ENCODE measurements around the gene IGFLR1. TPM values are rescaled to one million over a fixed set of nuclear protein-coding genes. Genes with fewer than 3 reads are reported as not detected.

Gene IGFLR1
- polyA plus RNA-seq, 3 donors: 80.5 to 144 (median 119) TPM

DNA sequence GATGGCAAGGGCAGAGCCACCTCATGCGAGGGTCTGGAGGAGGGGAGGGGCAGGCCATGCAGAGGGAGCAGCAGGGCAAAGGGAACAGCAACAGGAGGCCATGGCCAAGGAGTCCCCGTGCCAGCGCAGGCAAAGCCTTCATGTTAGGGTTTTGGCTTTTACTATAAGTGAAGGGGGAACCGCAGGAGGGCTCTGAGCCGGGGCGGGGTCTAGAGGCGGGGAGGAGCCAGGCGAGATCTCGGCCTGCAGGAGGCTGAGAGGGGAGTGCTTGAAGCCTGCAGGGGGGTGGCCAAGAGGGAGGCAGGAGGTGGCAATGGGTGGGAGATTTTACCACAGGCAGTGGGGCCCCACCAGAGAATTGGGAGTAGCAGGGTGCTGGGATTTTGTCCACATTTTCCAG lies 39.4 kb upstream of the IGFLR1 start:
- TF ChIP-seq, protein P1, sequence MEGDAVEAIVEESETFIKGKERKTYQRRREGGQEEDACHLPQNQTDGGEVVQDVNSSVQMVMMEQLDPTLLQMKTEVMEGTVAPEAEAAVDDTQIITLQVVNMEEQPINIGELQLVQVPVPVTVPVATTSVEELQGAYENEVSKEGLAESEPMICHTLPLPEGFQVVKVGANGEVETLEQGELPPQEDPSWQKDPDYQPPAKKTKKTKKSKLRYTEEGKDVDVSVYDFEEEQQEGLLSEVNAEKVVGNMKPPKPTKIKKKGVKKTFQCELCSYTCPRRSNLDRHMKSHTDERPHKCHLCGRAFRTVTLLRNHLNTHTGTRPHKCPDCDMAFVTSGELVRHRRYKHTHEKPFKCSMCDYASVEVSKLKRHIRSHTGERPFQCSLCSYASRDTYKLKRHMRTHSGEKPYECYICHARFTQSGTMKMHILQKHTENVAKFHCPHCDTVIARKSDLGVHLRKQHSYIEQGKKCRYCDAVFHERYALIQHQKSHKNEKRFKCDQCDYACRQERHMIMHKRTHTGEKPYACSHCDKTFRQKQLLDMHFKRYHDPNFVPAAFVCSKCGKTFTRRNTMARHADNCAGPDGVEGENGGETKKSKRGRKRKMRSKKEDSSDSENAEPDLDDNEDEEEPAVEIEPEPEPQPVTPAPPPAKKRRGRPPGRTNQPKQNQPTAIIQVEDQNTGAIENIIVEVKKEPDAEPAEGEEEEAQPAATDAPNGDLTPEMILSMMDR (IDR thresholded peaks at IDR 0.05): no peak
- Mint-ChIP-seq H3K27ac (peak overlapping the region in 3 of 7 donors; percentile 46 to 74 (median 70)), H3K9me3 (no peaks in the 10 kb centered on the region), H3K36me3 (peaks cover 40 to 69% of the 10 kb centered on the region in 2 donors), H3K4me1 (peaks cover 5% of the 10 kb centered on the region), H3K27me3 (ENCODE audit: low read depth in 3 of 3) (peaks cover 0 to 2% (median 0%) of the 10 kb centered on the region in 3 donors), H3K4me3 (no peak overlapping the region)
- Histone ChIP-seq H2AFZ (ENCODE audit: insufficient read depth, low read depth, low read length, poor library complexity, severe bottlenecking) (no peak overlapping the region), H3K4me3 (replicated peaks in 1 of 3; ENCODE audit: low read depth in 2 of 3, low read length in 3 of 3) (no peak overlapping the region), H4K20me1 (ENCODE audit: insufficient read depth, low read length) (no peaks in the 10 kb centered on the region), H3K4me1 (ENCODE audit: control insufficient read depth in 1 of 2, insufficient read depth in 2 of 2, low read length in 2 of 2) (peaks cover 0 to 2% of the 10 kb centered on the region in 2 donors), H3K36me3 (replicated peaks in 1 of 2; ENCODE audit: control insufficient read depth in 1 of 2, insufficient read depth in 2 of 2, low read length in 2 of 2) (peaks cover 26 to 47% of the 10 kb centered on the region in 2 donors), H3K4me2 (replicated peaks; ENCODE audit: extremely low read depth, low read length, poor library complexity, severe bottlenecking) (no peak overlapping the region), H3K79me2 (ENCODE audit: insufficient read depth, low read length) (peaks cover 10% of the 10 kb centered on the region), H3K9me3 (replicated peaks in 1 of 2; ENCODE audit: control insufficient read depth in 1 of 2, insufficient read depth in 1 of 2, low read length in 2 of 2) (no peaks in the 10 kb centered on the region), H3K27me3 (ENCODE audit: control insufficient read depth in 2 of 2, insufficient read depth in 2 of 2, low read length in 2 of 2) (no peaks in the 10 kb centered on the region), H3K9ac (ENCODE audit: insufficient read depth, low read length, poor library complexity, severe bottlenecking) (no peak overlapping the region), H3K27ac (ENCODE audit: low read depth in 1 of 2, low read length in 2 of 2) (no peak overlapping the region)
- WGBS (ENCODE audit: insufficient coverage): 98% methylated on average over 5 of the region's 9 CpGs
- intact Hi-C loops (cut with micrococcal nuclease): no loop called here
- no peak for DNase-seq

GRCh38 chr19:35780717-35781116 lies 38.5 kb upstream of the IGFLR1 start:
- Mint-ChIP-seq H3K36me3 (peaks cover 35 to 62% of the 10 kb centered on the region in 2 donors), H3K27me3 (ENCODE audit: low read depth in 3 of 3) (peaks cover 0 to 2% (median 0%) of the 10 kb centered on the region in 3 donors), H3K4me3 (no peak overlapping the region), H3K9me3 (no peaks in the 10 kb centered on the region), H3K27ac (no peak overlapping the region), H3K4me1 (peaks cover 14% of the 10 kb centered on the region)
- no peaks in the 10 kb centered on the region for H3K9me3 ChIP-seq (replicated peaks in 1 of 2; ENCODE audit: control insufficient read depth in 1 of 2, insufficient read depth in 1 of 2, low read length in 2 of 2)
- no peaks in the 10 kb centered on the region for H4K20me1 ChIP-seq (ENCODE audit: insufficient read depth, low read length)
- no peak overlapping the region for H3K4me2 ChIP-seq (replicated peaks; ENCODE audit: extremely low read depth, low read length, poor library complexity, severe bottlenecking)
- no peak overlapping the region for H2AFZ ChIP-seq (ENCODE audit: insufficient read depth, low read depth, low read length, poor library complexity, severe bottlenecking)
- H3K79me2 ChIP-seq (ENCODE audit: insufficient read depth, low read length): peaks cover 19% of the 10 kb centered on the region
- no peak overlapping the region for H3K27ac ChIP-seq (ENCODE audit: low read depth in 1 of 2, low read length in 2 of 2)
- DNase-seq: no peak
- no peaks in the 10 kb centered on the region for H3K27me3 ChIP-seq (ENCODE audit: control insufficient read depth in 2 of 2, insufficient read depth in 2 of 2, low read length in 2 of 2)
- peaks cover 6 to 12% of the 10 kb centered on the region in 2 donors for H3K4me1 ChIP-seq (ENCODE audit: control insufficient read depth in 1 of 2, insufficient read depth in 2 of 2, low read length in 2 of 2)
- WGBS (ENCODE audit: insufficient coverage): 98% methylated on average over 18 of the region's 20 CpGs
- H3K9ac ChIP-seq (ENCODE audit: insufficient read depth, low read length, poor library complexity, severe bottlenecking): no peak overlapping the region
- TF ChIP-seq, protein P1 (IDR thresholded peaks at IDR 0.05): no peak
- H3K36me3 ChIP-seq (replicated peaks in 1 of 2; ENCODE audit: control insufficient read depth in 1 of 2, insufficient read depth in 2 of 2, low read length in 2 of 2): peaks cover 26 to 40% of the 10 kb centered on the region in 2 donors
- intact Hi-C loops (cut with micrococcal nuclease): no loop called here
- H3K4me3 ChIP-seq (replicated peaks in 1 of 3; ENCODE audit: low read depth in 2 of 3, low read length in 3 of 3): no peak overlapping the region
